ENCODE measurements around the gene HDAC9.

GRCh38 chr7:18694484-18694883, 198.9 kb downstream of the HDAC9 start:
- TF ChIP-seq, protein P1, sequence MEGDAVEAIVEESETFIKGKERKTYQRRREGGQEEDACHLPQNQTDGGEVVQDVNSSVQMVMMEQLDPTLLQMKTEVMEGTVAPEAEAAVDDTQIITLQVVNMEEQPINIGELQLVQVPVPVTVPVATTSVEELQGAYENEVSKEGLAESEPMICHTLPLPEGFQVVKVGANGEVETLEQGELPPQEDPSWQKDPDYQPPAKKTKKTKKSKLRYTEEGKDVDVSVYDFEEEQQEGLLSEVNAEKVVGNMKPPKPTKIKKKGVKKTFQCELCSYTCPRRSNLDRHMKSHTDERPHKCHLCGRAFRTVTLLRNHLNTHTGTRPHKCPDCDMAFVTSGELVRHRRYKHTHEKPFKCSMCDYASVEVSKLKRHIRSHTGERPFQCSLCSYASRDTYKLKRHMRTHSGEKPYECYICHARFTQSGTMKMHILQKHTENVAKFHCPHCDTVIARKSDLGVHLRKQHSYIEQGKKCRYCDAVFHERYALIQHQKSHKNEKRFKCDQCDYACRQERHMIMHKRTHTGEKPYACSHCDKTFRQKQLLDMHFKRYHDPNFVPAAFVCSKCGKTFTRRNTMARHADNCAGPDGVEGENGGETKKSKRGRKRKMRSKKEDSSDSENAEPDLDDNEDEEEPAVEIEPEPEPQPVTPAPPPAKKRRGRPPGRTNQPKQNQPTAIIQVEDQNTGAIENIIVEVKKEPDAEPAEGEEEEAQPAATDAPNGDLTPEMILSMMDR (IDR thresholded peaks at IDR 0.05), result no peak
- no peak for TF ChIP-seq POLR2A (IDR thresholded peaks at IDR 0.05)
- no peak for TF ChIP-seq EP300 (IDR thresholded peaks at IDR 0.05)
